Trophoblast cell (in vitro differentiated cells and primary cell): ENCODE results near the gene TMOD3.

Experiments used
- DNase-seq, 2 donors: peaks; one replicate each; pipeline ENCODE4 v3.0.0-alpha.2; 2016
- H2AFZ ChIP-seq: 2 replicates; pipeline ENCODE4 v1.6.1; 2013; ENCODE audit warnings: low read length, moderate library complexity, mild to moderate bottlenecking; ENCODE audit not compliant: insufficient read depth, poor library complexity
- H2AK5ac ChIP-seq: 2 replicates; pipeline ENCODE4 v1.6.1; 2013; ENCODE audit warnings: mild to moderate bottlenecking, low read length
- H2BK120ac ChIP-seq: 2 replicates; pipeline ENCODE4 v1.6.1; 2013; ENCODE audit warnings: low read length, mild to moderate bottlenecking, moderate library complexity; ENCODE audit not compliant: insufficient read depth, poor library complexity
- H2BK12ac ChIP-seq: 2 replicates; pipeline ENCODE4 v1.6.1; 2013; ENCODE audit warnings: mild to moderate bottlenecking, low read length, moderate library complexity
- H2BK5ac ChIP-seq: 2 replicates; pipeline ENCODE4 v1.6.1; 2013; ENCODE audit warnings: low read length, low read depth, moderate library complexity, mild to moderate bottlenecking; ENCODE audit not compliant: poor library complexity
- H3K14ac ChIP-seq: 2 replicates; pipeline ENCODE4 v1.6.1; 2013; ENCODE audit warnings: mild to moderate bottlenecking, low read length
- H3K18ac ChIP-seq: 2 replicates; pipeline ENCODE4 v1.6.1; 2013; ENCODE audit warnings: mild to moderate bottlenecking, low read length
- H3K23ac ChIP-seq: 2 replicates; pipeline ENCODE4 v1.6.1; 2013; ENCODE audit warnings: low read length
- H3K27ac ChIP-seq: 2 replicates; pipeline ENCODE4 v1.5.1; 2013; ENCODE audit warnings: low read depth, mild to moderate bottlenecking, inconsistent platforms, low read length, moderate library complexity
- H3K27me3 ChIP-seq: 2 replicates; pipeline ENCODE4 v1.6.1; 2013; ENCODE audit warnings: inconsistent platforms, mild to moderate bottlenecking, low read length, moderate library complexity; ENCODE audit not compliant: insufficient read depth
- H3K36me3 ChIP-seq, 2 experiments: 1 replicate in 1 of 2; 2 replicates in 1 of 2; pipeline ENCODE4 v1.6.1; 2013; ENCODE audit warnings: low read length in 2 of 2, mild to moderate bottlenecking in 2 of 2, moderate library complexity in 1 of 2; ENCODE audit not compliant: insufficient read depth in 2 of 2, control insufficient read depth in 1 of 2
- H3K4ac ChIP-seq: 2 replicates; pipeline ENCODE4 v1.6.1; 2013; ENCODE audit warnings: low read depth, mild to moderate bottlenecking, low read length, moderate library complexity
- H3K4me1 ChIP-seq, 2 experiments: 1 replicate in 1 of 2; 2 replicates in 1 of 2; pipeline ENCODE4 v1.6.1; 2013; ENCODE audit warnings: low read length in 2 of 2, mild to moderate bottlenecking in 2 of 2, moderate library complexity in 1 of 2; ENCODE audit not compliant: insufficient read depth in 2 of 2, control insufficient read depth in 1 of 2
- H3K4me2 ChIP-seq: 2 replicates; pipeline ENCODE4 v1.6.1; 2013; ENCODE audit warnings: inconsistent platforms, mild to moderate bottlenecking, low read length, moderate library complexity
- H3K4me3 ChIP-seq: 2 replicates; pipeline ENCODE4 v1.5.1; 2013; ENCODE audit warnings: mild to moderate bottlenecking, low read depth, low read length, inconsistent platforms
- H3K79me1 ChIP-seq: one replicate; pipeline ENCODE4 v1.6.1; 2013; ENCODE audit warnings: low read length
- H3K79me2 ChIP-seq: 2 replicates; pipeline ENCODE4 v1.6.1; 2013; ENCODE audit warnings: low read length, mild to moderate bottlenecking; ENCODE audit not compliant: control insufficient read depth, insufficient read depth, poor library complexity
- H3K9ac ChIP-seq: 2 replicates; pipeline ENCODE4 v1.6.1; 2013; ENCODE audit warnings: mild to moderate bottlenecking, low read length
- H3K9me3 ChIP-seq: 2 replicates; pipeline ENCODE4 v1.6.1; 2013; ENCODE audit warnings: low read depth, mild to moderate bottlenecking, control low read depth, inconsistent platforms, low read length; ENCODE audit not compliant: insufficient read depth
- H4K12ac ChIP-seq: 2 replicates; pipeline ENCODE4 v1.6.1; 2013; ENCODE audit warnings: low read depth, mild to moderate bottlenecking, low read length, moderate library complexity
- H4K8ac ChIP-seq: 2 replicates; pipeline ENCODE4 v1.6.1; 2013; ENCODE audit warnings: low read depth, mild to moderate bottlenecking, low read length, moderate library complexity
- H4K91ac ChIP-seq: one replicate; pipeline ENCODE4 v1.6.1; 2013; ENCODE audit warnings: low read depth, mild to moderate bottlenecking, low read length, moderate library complexity
- WGBS: extraction: QIAGEN DNeasy Blood & Tissue Kit; methylation state at CpG from one replicate; pipeline ENCODE4 v1.1.7; 2013; ENCODE audit warnings: missing lambda C conversion rate; ENCODE audit not compliant: insufficient read length, insufficient coverage; ENCODE audit errors: extremely low coverage; 5-methylcytosine and 5-hydroxymethylcytosine counted together

TMOD3 gene

DNA sequence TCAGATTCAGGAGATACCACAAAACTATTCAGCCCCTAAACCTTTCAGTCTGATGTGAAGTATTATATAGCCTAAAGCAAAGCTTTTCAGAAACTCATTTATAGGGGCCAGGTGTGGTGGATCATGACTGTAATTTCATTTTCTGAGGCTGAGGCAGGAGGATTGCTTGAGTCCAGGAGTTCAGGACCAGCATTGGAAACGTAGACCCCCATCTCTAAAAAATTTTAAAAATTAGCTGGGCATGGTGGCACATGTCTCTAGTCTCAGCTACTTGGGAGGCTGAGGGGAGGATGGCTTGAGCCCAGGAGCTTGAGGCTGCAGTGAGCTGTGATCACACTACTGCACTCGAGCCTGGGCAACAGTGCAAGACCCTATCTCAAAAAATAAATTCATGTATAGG lies 60.0 kb downstream of the TMOD3 start:
- Histone ChIP-seq H2BK5ac (no peak overlapping the region), H2AFZ (no peak overlapping the region), H3K4me1 (no peaks in the 10 kb centered on the region), H4K8ac (no peak overlapping the region), H3K23ac (no peak overlapping the region), H2BK120ac (no peak overlapping the region), H3K9me3 (peaks cover 3% of the 10 kb centered on the region), H4K91ac (no peak overlapping the region), H3K79me1 (no peaks in the 10 kb centered on the region), H3K79me2 (no peaks in the 10 kb centered on the region), H3K4ac (no peak overlapping the region), H2AK5ac (no peak overlapping the region), H3K4me3 (no peak overlapping the region), H3K36me3 (peaks cover 3 to 9% of the 10 kb centered on the region in 2 experiments), H3K9ac (no peak overlapping the region), H3K18ac (no peak overlapping the region), H3K4me2 (no peak overlapping the region), H3K27ac (no peak overlapping the region), H3K27me3 (no peaks in the 10 kb centered on the region), H2BK12ac (no peak overlapping the region), H4K12ac (no peak overlapping the region), H3K14ac (no peak overlapping the region)
- no CpG with 5 or more reads among the region's 2 CpGs for WGBS
- peak; percentile 55 to 84 for DNase-seq

DNA sequence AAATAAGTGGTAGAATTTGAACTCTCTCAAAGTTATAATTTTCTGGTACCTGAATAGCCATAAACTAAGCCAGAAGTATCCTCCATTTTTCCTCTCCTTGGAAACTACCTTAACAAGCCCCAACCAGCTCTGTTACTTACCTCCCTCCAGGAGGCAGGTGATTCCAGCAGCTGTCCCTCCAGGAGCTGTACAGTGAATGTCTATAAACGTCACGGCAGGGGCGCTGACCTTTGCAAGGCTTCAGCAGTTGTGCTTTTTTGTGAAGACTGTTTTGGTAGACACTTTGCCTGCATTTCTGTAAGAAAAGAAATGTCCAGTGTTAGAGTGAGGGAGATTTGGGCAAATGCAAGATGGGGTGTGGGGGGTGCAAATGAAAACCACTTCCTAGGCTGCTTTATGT lies 75.0 kb downstream of the TMOD3 start:
- DNase-seq: no peak
- Histone ChIP-seq H3K9me3 (no peaks in the 10 kb centered on the region), H3K14ac (no peak overlapping the region), H2BK120ac (no peak overlapping the region), H2BK12ac (no peak overlapping the region), H3K27ac (no peak overlapping the region), H3K4me1 (peaks cover 0 to 1% of the 10 kb centered on the region in 2 experiments), H2AFZ (no peak overlapping the region), H3K23ac (no peak overlapping the region), H4K12ac (no peak overlapping the region), H3K79me2 (no peaks in the 10 kb centered on the region), H3K4ac (no peak overlapping the region), H3K36me3 (peaks cover 7 to 13% of the 10 kb centered on the region in 2 experiments), H4K8ac (no peak overlapping the region), H3K27me3 (no peaks in the 10 kb centered on the region), H2AK5ac (no peak overlapping the region), H3K9ac (no peak overlapping the region), H3K4me3 (no peak overlapping the region), H2BK5ac (no peak overlapping the region), H3K79me1 (no peaks in the 10 kb centered on the region), H3K18ac (no peak overlapping the region), H4K91ac (no peak overlapping the region), H3K4me2 (no peak overlapping the region)
- no CpG with 5 or more reads among the region's 3 CpGs for WGBS

DNA sequence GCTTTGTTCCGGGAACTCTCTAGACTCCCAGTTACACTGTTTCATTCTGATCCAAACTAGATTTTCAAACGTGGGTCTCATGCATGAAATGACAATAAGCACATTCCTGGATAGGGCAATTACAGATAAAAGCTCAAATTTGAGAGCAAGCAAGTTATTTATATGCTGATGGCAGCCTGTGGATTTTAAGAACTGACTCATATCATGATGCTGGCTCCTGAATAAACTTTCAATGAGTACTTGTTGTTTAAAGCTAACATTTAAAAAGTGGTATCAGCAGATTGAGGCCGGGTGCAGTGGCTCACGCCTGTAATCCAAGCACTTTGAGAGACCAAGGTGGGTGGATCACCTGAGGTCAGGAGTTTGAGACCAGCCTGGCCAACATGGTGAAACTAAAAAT lies 75.5 kb downstream of the TMOD3 start:
- H3K18ac ChIP-seq: no peak overlapping the region
- no peak overlapping the region for H2AK5ac ChIP-seq
- H4K91ac ChIP-seq: no peak overlapping the region
- no peak overlapping the region for H2BK120ac ChIP-seq
- no peak overlapping the region for H3K4ac ChIP-seq
- no peak overlapping the region for H2BK5ac ChIP-seq
- H3K4me1 ChIP-seq: peaks cover 0 to 1% of the 10 kb centered on the region in 2 experiments
- H3K9ac ChIP-seq: no peak overlapping the region
- H3K79me2 ChIP-seq: no peaks in the 10 kb centered on the region
- H3K4me3 ChIP-seq: no peak overlapping the region
- H3K23ac ChIP-seq: no peak overlapping the region
- no CpG with 5 or more reads among the region's 4 CpGs for WGBS
- no peaks in the 10 kb centered on the region for H3K9me3 ChIP-seq
- no peak overlapping the region for H4K12ac ChIP-seq
- H3K36me3 ChIP-seq: peaks cover 9 to 14% of the 10 kb centered on the region in 2 experiments
- no peaks in the 10 kb centered on the region for H3K27me3 ChIP-seq
- H3K79me1 ChIP-seq: no peaks in the 10 kb centered on the region
- no peak overlapping the region for H3K4me2 ChIP-seq
- no peak overlapping the region for H4K8ac ChIP-seq
- no peak overlapping the region for H2BK12ac ChIP-seq
- H3K27ac ChIP-seq: no peak overlapping the region
- no peak overlapping the region for H3K14ac ChIP-seq
- H2AFZ ChIP-seq: no peak overlapping the region
- no peak for DNase-seq

DNA sequence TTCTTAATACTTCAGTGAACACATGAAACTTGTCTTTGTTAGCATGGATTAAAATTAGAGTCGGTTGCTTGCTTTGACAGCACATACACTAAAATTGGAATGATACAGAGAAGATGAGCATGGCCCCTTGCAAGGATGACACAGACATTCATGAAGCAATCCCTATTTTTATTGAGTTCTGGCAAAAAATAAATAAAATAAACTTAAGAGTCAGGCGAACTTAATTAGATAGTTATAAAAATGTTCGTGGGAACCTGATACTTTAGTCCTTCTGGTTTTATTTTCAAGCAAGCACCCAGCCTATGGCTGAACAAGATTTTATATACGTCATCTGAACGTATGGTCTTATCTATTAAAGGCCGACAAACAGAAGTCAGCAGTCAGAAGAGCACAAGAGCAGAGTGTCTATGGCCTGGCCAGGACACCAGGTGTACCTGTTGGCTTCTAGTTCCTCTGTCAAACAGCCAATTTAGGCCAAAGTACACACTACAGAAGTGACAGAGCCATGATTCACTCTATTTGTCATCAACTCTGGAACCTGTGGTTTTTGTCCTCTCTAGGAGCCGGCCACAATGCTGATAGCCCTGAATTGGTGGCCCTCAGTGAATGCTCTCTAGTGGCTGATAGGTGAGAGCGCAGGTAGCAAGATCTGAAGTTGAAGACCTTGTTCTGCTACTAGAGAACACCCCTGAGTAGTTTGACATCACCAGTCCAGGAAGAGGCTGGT lies 77.8 kb downstream of the TMOD3 start:
- Histone ChIP-seq H3K79me2 (no peaks in the 10 kb centered on the region), H2BK120ac (no peak overlapping the region), H2BK5ac (no peak overlapping the region), H2AK5ac (no peak overlapping the region), H4K8ac (no peak overlapping the region), H3K27me3 (no peaks in the 10 kb centered on the region), H3K27ac (no peak overlapping the region), H3K36me3 (peaks cover 9 to 11% of the 10 kb centered on the region in 2 experiments), H3K9ac (no peak overlapping the region), H3K23ac (no peak overlapping the region), H3K9me3 (no peaks in the 10 kb centered on the region), H2AFZ (no peak overlapping the region), H3K18ac (no peak overlapping the region), H3K4ac (no peak overlapping the region), H3K79me1 (no peaks in the 10 kb centered on the region), H3K4me2 (no peak overlapping the region), H3K4me1 (peaks cover 0 to 1% of the 10 kb centered on the region in 2 experiments), H4K12ac (no peak overlapping the region), H3K14ac (no peak overlapping the region), H4K91ac (no peak overlapping the region), H3K4me3 (no peak overlapping the region), H2BK12ac (no peak overlapping the region)
- WGBS: no CpG with 5 or more reads among the region's 8 CpGs
- DNase-seq: peak; percentile 83 to 91
